K562 (cell line): ENCODE measurements around the gene CLDN1. TPM values are rescaled to one million over a fixed set of nuclear protein-coding genes. Genes with fewer than 3 reads are reported as not detected.

Experiments used
- ATAC-seq: fragments of 200-7000 bp; cut with Tn5 transposase; 3 replicates; pipeline ENCODE4 v1.9.1; 2020; ENCODE audit warnings: moderate library complexity
- BruUV-seq: library from RNA; stranded (reverse); fragments of 400-500 nt; replicated peaks from 2 replicates; lab custom pipeline; 2021; lab: Mats Ljungman, UMichigan
- CTCF ChIA-PET: fragments of 300-600 bp; formaldehyde crosslinking; extraction: SDS; loops from one replicate; lab custom pipeline; 2021; ENCODE audit warnings: low intra/inter-chr PET ratio; lab: Yijun Ruan, JAX
- POLR2A ChIA-PET: fragments of 300-600, 350-650 bp; sonication (Branson Sonifier 250); formaldehyde crosslinking; extraction: SDS; loops from one replicate; lab custom pipeline; 2021; ENCODE audit warnings: antibody characterized with exemption, inconsistent platforms; lab: Yijun Ruan, JAX
- DNase-seq, 4 experiments: peaks; one replicate each; pipeline versions ENCODE4 v3.0.0 to v3.0.0-alpha.2; 2011 to 2018; ENCODE audit warnings: low spot score in 3 of 4, mixed read lengths in 3 of 4; ENCODE audit errors: extremely low read depth in 1 of 4
- FAIRE-seq: peaks from 2 replicates; lab custom pipeline; 2011; peaks lifted over from hg19 to GRCh38; lab: Jason Lieb, UNC
- H2AFZ ChIP-seq: 2 replicates; pipeline ENCODE4 v1.6.0; 2011; ENCODE audit warnings: low read depth, low read length, control low read depth, inconsistent platforms
- H3K27ac ChIP-seq: fragments of 200-600 bp; 3 replicates; pipeline ENCODE4 v1.8.0; 2011; ENCODE audit warnings: low read depth, mild to moderate bottlenecking, control low read depth, inconsistent platforms, low read length, moderate library complexity, mixed read lengths; ENCODE audit errors: extremely low read depth
- H3K27me3 ChIP-seq, 2 experiments: fragments of 300-600 bp in 1 of 2; 2 replicates in 1 of 2; 3 replicates in 1 of 2; pipeline versions ENCODE4 v1.6.0 to v1.8.0; 2011; ENCODE audit warnings: inconsistent platforms in 2 of 2, low read length in 2 of 2, mild to moderate bottlenecking in 1 of 2, mixed read lengths in 1 of 2, moderate library complexity in 1 of 2; ENCODE audit not compliant: control insufficient read depth in 2 of 2, insufficient read depth in 2 of 2
- H3K36me3 ChIP-seq: fragments of 300-600 bp; 3 replicates; pipeline ENCODE4 v1.8.0; 2011; ENCODE audit warnings: mild to moderate bottlenecking, low read length, inconsistent platforms; ENCODE audit not compliant: control insufficient read depth, insufficient read depth
- H3K4me1 ChIP-seq, 2 experiments: fragments of 200-600 bp in 1 of 2; replicated peaks in 1 of 2; 2 replicates in 1 of 2; 3 replicates in 1 of 2; pipeline versions ENCODE4 v1.5.1 to v1.8.0; 2011; ENCODE audit warnings: inconsistent platforms in 2 of 2, low read length in 2 of 2, mild to moderate bottlenecking in 1 of 2, mixed read lengths in 1 of 2, moderate library complexity in 1 of 2; ENCODE audit not compliant: control insufficient read depth in 2 of 2, insufficient read depth in 2 of 2
- H3K4me2 ChIP-seq: 2 replicates; pipeline ENCODE4 v1.6.1; 2011; ENCODE audit warnings: low read length, control low read depth, inconsistent platforms, mixed read lengths; ENCODE audit not compliant: insufficient read depth
- H3K4me3 ChIP-seq: fragments of 200-600 bp; sonication (generic), shearing (Covaris generic); 2 replicates; pipeline ENCODE4 v1.5.1; 2016; ENCODE audit warnings: control low read depth, inconsistent platforms
- H3K79me2 ChIP-seq: fragments of 200-600 bp; 3 replicates; pipeline ENCODE4 v1.8.0; 2011; ENCODE audit warnings: low read length, inconsistent platforms; ENCODE audit not compliant: control insufficient read depth, insufficient read depth
- H3K9ac ChIP-seq, 2 experiments: 2 replicates each; pipeline versions ENCODE4 v1.6.0 to v1.6.1; 2011; ENCODE audit warnings: low read depth in 2 of 2, low read length in 2 of 2, control low read depth in 1 of 2, inconsistent platforms in 1 of 2, mild to moderate bottlenecking in 1 of 2, mixed read lengths in 1 of 2; ENCODE audit not compliant: insufficient read depth in 1 of 2
- H3K9me1 ChIP-seq: one replicate; pipeline ENCODE4 v1.6.0; 2011; ENCODE audit warnings: inconsistent platforms, mild to moderate bottlenecking, low read length, moderate library complexity; ENCODE audit not compliant: control insufficient read depth, insufficient read depth
- H3K9me3 ChIP-seq: replicated peaks from 2 replicates; pipeline ENCODE4 v1.5.1; 2011; ENCODE audit warnings: low read depth, low read length, inconsistent platforms; ENCODE audit not compliant: control insufficient read depth, insufficient read depth
- H4K20me1 ChIP-seq: replicated peaks from 2 replicates; pipeline ENCODE4 v1.6.1; 2011; ENCODE audit warnings: low read length, inconsistent platforms, mixed read lengths; ENCODE audit not compliant: control insufficient read depth, insufficient read depth
- CEBPB ChIP-seq: fragments of 450-650 bp; IDR thresholded peaks from 2 replicates; pipeline ENCODE4 v1.6.1; 2016; ENCODE audit warnings: missing genetic modification characterization, missing compliant biosample characterization
- CHAMP1 ChIP-seq: fragments of 450-650 bp; IDR thresholded peaks from 2 replicates; pipeline ENCODE4 v1.6.1; 2016; ENCODE audit warnings: mild to moderate bottlenecking
- ELF2 ChIP-seq: fragments of 250-450 bp; sonication (Bioruptor Pico); IDR thresholded peaks from 2 replicates; pipeline ENCODE4 v1.5.0; 2021; ENCODE audit warnings: mild to moderate bottlenecking
- GABPB1 ChIP-seq: sonication (generic); formaldehyde crosslinking; IDR thresholded peaks from 2 replicates; pipeline ENCODE4 v1.8.0; 2022; ENCODE audit warnings: mild to moderate bottlenecking, missing genetic modification reagents
- GTF2E2 ChIP-seq: fragments of 200-800 bp; sonication (Bioruptor generic); IDR thresholded peaks from 2 replicates; pipeline ENCODE4 v1.6.1; 2016; ENCODE audit warnings: missing genetic modification characterization, missing compliant biosample characterization
- HNRNPL ChIP-seq: fragments of 200-400 bp; formaldehyde crosslinking; IDR thresholded peaks from 2 replicates; pipeline ENCODE4 v1.6.1; 2017; ENCODE audit warnings: low read depth, mild to moderate bottlenecking, low read length
- KLF13 ChIP-seq: fragments of 450-650 bp; IDR thresholded peaks from 2 replicates; pipeline ENCODE4 v1.6.1; 2016; ENCODE audit warnings: missing genetic modification characterization, low read depth, mild to moderate bottlenecking, missing compliant biosample characterization, moderate library complexity, borderline replicate concordance
- KLF16 ChIP-seq: IDR thresholded peaks from 2 replicates; pipeline ENCODE4 v1.6.1; 2016; ENCODE audit warnings: antibody characterized with exemption
- L3MBTL2 ChIP-seq: fragments of 450-650 bp; IDR thresholded peaks from 2 replicates; pipeline ENCODE4 v1.6.1; 2016; ENCODE audit warnings: mild to moderate bottlenecking, moderate library complexity
- NEUROD1 ChIP-seq: fragments of 150-350 bp; IDR thresholded peaks from 2 replicates; pipeline ENCODE4 v1.6.1; 2014; ENCODE audit warnings: borderline replicate concordance, low read length, low read depth; ENCODE audit not compliant: partially characterized antibody
- ZBTB43 ChIP-seq: sonication (generic); formaldehyde crosslinking; IDR thresholded peaks from 2 replicates; pipeline ENCODE4 v1.8.0; 2023; ENCODE audit warnings: mild to moderate bottlenecking, missing genetic modification reagents
- ZNF165 ChIP-seq: fragments of 250-450 bp; sonication (Bioruptor Pico); IDR thresholded peaks from 2 replicates; pipeline ENCODE4 v1.4.0; 2020; ENCODE audit warnings: borderline replicate concordance
- ZNF347 ChIP-seq: fragments of 450-650 bp; formaldehyde crosslinking; IDR thresholded peaks from 2 replicates; pipeline ENCODE4 v1.4.0; 2020; ENCODE audit warnings: low read depth, mild to moderate bottlenecking, moderate library complexity
- ZNF699 ChIP-seq: fragments of 250-450 bp; sonication (Bioruptor Pico); IDR thresholded peaks from 2 replicates; pipeline ENCODE4 v1.8.0; 2021; ENCODE audit warnings: mild to moderate bottlenecking, moderate library complexity; ENCODE audit not compliant: insufficient replicate concordance
- in situ Hi-C: fragments of 300-500 bp; cut with MboI; formaldehyde crosslinking; loops from 4 replicates; pipeline ENCODE4 v1.15.0; 2018; ENCODE audit warnings: inconsistent platforms, mixed read lengths
- intact Hi-C: fragments of 100-400 bp; cut with micrococcal nuclease; formaldehyde crosslinking; loops from 2 replicates; pipeline ENCODE4 v1.14.2; 2022
- polyA plus RNA-seq, 8 experiments: library from polyadenylated mRNA; depleted of rRNA in 4 of 8; stranded (reverse) in 5 of 8; unstranded in 3 of 8; fragments of >200 nt; fragmentation: Nextera tagmentation in 2 of 8; fragmentation: Illumina TruSeq in 1 of 8; extraction: Ambion mirVana in 2 of 8; extraction: Trizol in 1 of 8; gene quantifications; 2 replicates each; pipeline versions ENCODE4 v1.2.1 to v1.2.3, GENCODE V29; 2011 to 2014; ENCODE audit warnings: inconsistent platforms in 1 of 8, missing spikeins in 1 of 8
- total RNA-seq, 7 experiments: library from RNA; depleted of rRNA in 6 of 7; stranded (reverse); fragments of >200 nt in 6 of 7; fragmentation: Illumina TruSeq in 2 of 7; extraction: Trizol in 2 of 7; gene quantifications; 2 replicates each; pipeline versions ENCODE4 v1.2.1 to v1.2.3, GENCODE V29; 2011 to 2021; ENCODE audit warnings: low replicate concordance in 1 of 7
- TF ChIP-seq, protein P1 (sequence below): fragments of 450-650 bp; IDR thresholded peaks from 2 replicates; pipeline ENCODE4 v1.6.1; 2018; ENCODE audit not compliant: partially characterized antibody
- TF ChIP-seq, protein P2 (sequence below): fragments of 450-650 bp; formaldehyde crosslinking; IDR thresholded peaks from 2 replicates; pipeline ENCODE4 v1.4.0; 2022; ENCODE audit warnings: missing genetic modification characterization

The CLDN1 gene
- total and polyA plus RNA-seq, 9 of the 15 experiments (the other 6 are each of a cell fraction or from before 2014, with no cell fraction given): 0.16 TPM; not detected in 8

DNA sequence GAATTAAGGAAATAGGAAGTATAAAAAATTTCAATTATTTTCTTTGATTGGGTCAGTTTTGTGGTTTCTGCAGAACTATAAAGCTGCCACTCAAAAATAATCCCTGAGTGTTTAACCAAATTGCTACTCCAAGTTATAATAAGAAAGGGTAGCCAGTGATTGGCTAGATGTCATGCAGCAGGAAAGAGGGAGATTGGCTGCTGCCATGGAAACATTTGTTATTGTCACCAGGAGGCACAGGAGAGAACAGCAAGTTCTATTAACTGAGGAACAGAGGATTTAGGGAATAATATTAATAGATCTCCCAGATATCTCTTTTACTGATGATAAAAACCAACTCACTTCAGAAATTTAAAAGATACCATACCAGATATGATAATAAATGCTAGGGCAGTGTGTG is 42.6 kb downstream of the CLDN1 start:
- FAIRE-seq (no peak), DNase-seq (no peak), ATAC-seq (no peak)
- Histone ChIP-seq H3K27me3 (no peaks in the 10 kb centered on the region), H3K9me1 (no peaks in the 10 kb centered on the region), H3K36me3 (no peaks in the 10 kb centered on the region), H4K20me1 (no peaks in the 10 kb centered on the region), H3K9ac (no peak overlapping the region), H3K27ac (no peak overlapping the region), H3K4me2 (no peak overlapping the region), H3K4me3 (no peak overlapping the region), H2AFZ (no peak overlapping the region), H3K4me1 (no peaks in the 10 kb centered on the region), H3K79me2 (no peaks in the 10 kb centered on the region), H3K9me3 (peaks cover 2% of the 10 kb centered on the region; the same call in 1 of the 2 replicates)
- ChIA-PET POLR2A (no interaction called here), CTCF (no interaction called here)
- BruUV-seq: no TSS peak
- intact Hi-C loops (no loop called here), in situ Hi-C loops (no loop called here)
- TF ChIP-seq GABPB1 (CRISPR knock-in tag): no peak
- TF ChIP-seq NEUROD1: no peak
- TF ChIP-seq, protein P1, sequence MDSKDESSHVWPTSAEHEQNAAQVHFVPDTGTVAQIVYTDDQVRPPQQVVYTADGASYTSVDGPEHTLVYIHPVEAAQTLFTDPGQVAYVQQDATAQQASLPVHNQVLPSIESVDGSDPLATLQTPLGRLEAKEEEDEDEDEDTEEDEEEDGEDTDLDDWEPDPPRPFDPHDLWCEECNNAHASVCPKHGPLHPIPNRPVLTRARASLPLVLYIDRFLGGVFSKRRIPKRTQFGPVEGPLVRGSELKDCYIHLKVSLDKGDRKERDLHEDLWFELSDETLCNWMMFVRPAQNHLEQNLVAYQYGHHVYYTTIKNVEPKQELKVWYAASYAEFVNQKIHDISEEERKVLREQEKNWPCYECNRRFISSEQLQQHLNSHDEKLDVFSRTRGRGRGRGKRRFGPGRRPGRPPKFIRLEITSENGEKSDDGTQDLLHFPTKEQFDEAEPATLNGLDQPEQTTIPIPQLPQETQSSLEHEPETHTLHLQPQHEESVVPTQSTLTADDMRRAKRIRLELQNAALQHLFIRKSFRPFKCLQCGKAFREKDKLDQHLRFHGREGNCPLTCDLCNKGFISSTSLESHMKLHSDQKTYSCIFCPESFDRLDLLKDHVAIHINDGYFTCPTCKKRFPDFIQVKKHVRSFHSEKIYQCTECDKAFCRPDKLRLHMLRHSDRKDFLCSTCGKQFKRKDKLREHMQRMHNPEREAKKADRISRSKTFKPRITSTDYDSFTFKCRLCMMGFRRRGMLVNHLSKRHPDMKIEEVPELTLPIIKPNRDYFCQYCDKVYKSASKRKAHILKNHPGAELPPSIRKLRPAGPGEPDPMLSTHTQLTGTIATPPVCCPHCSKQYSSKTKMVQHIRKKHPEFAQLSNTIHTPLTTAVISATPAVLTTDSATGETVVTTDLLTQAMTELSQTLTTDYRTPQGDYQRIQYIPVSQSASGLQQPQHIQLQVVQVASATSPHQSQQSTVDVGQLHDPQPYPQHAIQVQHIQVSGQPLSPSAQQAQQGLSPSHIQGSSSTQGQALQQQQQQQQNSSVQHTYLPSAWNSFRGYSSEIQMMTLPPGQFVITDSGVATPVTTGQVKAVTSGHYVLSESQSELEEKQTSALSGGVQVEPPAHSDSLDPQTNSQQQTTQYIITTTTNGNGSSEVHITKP: no peak
- TF ChIP-seq GTF2E2 (tag): no peak
- no peak for TF ChIP-seq CHAMP1
- no peak for TF ChIP-seq HNRNPL
- TF ChIP-seq ZBTB43 (CRISPR knock-in tag): no peak
- TF ChIP-seq ZNF165 (CRISPR knock-in tag): no peak
- no peak for TF ChIP-seq KLF16
- TF ChIP-seq L3MBTL2: no peak
- no peak for TF ChIP-seq KLF13 (tag)
- TF ChIP-seq CEBPB: no peak
- no peak for TF ChIP-seq ZNF347 (CRISPR knock-in tag)
- TF ChIP-seq ELF2 (CRISPR knock-in tag): no peak
- TF ChIP-seq, protein P2, sequence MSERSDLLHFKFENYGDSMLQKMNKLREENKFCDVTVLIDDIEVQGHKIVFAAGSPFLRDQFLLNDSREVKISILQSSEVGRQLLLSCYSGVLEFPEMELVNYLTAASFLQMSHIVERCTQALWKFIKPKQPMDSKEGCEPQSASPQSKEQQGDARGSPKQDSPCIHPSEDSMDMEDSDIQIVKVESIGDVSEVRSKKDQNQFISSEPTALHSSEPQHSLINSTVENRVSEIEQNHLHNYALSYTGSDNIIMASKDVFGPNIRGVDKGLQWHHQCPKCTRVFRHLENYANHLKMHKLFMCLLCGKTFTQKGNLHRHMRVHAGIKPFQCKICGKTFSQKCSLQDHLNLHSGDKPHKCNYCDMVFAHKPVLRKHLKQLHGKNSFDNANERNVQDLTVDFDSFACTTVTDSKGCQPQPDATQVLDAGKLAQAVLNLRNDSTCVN (CRISPR knock-in tag): no peak
- no peak for TF ChIP-seq ZNF699 (CRISPR knock-in tag)
